Activated CD4-positive, alpha-beta T cell treated with anti-CD3 and anti-CD28 coated beads, Interleukin-2, amount 50 U/mL, for 48 hours (primary cell): ENCODE results near the gene HSD17B4.
A peak's percentile ranks its signal among the peaks of the same experiment; 100 is the strongest.
"Not testable (repeated sequence)": the region's sequence is repeated elsewhere in the genome, so short reads cannot be mapped to it uniquely, and the experiment has no call there.

Source experiments
- DNase-seq, 2 experiments: peaks; one replicate each; pipeline ENCODE4 v3.0.0-alpha.2; 2020

HSD17B4 gene, protein sequence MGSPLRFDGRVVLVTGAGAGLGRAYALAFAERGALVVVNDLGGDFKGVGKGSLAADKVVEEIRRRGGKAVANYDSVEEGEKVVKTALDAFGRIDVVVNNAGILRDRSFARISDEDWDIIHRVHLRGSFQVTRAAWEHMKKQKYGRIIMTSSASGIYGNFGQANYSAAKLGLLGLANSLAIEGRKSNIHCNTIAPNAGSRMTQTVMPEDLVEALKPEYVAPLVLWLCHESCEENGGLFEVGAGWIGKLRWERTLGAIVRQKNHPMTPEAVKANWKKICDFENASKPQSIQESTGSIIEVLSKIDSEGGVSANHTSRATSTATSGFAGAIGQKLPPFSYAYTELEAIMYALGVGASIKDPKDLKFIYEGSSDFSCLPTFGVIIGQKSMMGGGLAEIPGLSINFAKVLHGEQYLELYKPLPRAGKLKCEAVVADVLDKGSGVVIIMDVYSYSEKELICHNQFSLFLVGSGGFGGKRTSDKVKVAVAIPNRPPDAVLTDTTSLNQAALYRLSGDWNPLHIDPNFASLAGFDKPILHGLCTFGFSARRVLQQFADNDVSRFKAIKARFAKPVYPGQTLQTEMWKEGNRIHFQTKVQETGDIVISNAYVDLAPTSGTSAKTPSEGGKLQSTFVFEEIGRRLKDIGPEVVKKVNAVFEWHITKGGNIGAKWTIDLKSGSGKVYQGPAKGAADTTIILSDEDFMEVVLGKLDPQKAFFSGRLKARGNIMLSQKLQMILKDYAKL

GRCh38 chr5:119452373-119453039, at the start of gene HSD17B4:
Gene HSD17B4, plus strand, starts transcription at chr5:119452497. Its CDS starts 79 bp downstream, at chr5:119452576.
- peak; percentile 85 to 88 for DNase-seq

- DNase-seq = no peak
Measured at GRCh38 chr5:119402555-119402954, 49.7 kb upstream of the HSD17B4 start.

- DNase-seq = no peak
Measured at GRCh38 chr5:119404033-119404432, 48.3 kb upstream of the HSD17B4 start.

DNA sequence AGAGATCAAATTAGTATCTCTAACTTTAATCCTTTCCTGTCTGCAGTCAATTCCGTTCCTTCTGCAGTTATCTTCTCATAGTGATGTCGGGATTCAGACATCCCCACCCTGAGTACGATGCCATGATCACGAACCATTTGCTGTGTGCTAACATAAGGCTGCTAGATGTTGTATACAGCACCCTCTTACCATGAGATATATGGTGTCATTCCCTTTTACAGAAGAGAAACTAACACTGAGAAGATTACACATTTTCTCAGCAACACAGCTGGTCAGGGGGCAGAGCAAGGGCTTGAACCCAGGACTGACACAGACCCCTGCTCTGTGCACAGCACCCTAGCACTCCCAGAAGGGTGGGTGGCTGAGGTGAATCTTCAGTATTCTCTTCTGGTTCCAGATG, 46.9 kb upstream of the HSD17B4 start:
- no peak for DNase-seq

DNA sequence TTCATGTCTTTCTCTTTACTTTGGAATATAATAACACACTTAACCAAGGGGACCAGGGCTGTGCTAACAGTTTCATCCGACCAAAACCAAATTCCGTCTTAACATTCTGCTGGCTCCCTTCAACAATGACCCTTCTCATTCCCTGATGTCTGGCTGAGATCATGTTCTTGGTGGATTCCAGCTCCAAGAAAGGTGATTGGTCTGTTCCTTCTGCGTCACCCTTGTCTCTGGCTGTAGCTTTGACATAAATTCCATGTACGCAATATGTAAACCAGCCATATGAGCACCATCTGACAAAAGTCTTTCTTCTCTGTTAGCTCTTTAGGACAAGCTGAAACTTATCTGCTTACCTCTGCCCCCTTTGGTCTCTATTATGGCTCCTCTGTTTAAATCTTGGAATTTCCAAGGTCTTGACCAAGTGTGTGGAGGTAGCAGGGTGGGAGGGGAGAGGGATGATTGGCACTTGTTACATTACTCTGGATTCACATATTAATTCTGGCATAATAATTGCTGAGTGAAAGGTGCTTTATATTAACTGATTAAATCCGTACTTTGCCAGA, 45.7 kb upstream of the HSD17B4 start:
- no peak for DNase-seq

- DNase-seq = peak in 1 of 2 experiments; percentile 26
Measured at GRCh38 chr5:119409235-119409815, 43.0 kb upstream of the HSD17B4 start.

GRCh38 chr5:119410448-119411159, 41.7 kb upstream of the HSD17B4 start:
- DNase-seq = peak in 1 of 2 experiments; percentile 19

- DNase-seq = peak in 1 of 2 experiments; percentile 60
Measured at GRCh38 chr5:119411361-119412278, 40.7 kb upstream of the HSD17B4 start.

GRCh38 chr5:119412279-119413227, 39.7 kb upstream of the HSD17B4 start:
- DNase-seq = no peak

GRCh38 chr5:119414124-119414734, 38.1 kb upstream of the HSD17B4 start:
- DNase-seq = not testable (repeated sequence)

DNA sequence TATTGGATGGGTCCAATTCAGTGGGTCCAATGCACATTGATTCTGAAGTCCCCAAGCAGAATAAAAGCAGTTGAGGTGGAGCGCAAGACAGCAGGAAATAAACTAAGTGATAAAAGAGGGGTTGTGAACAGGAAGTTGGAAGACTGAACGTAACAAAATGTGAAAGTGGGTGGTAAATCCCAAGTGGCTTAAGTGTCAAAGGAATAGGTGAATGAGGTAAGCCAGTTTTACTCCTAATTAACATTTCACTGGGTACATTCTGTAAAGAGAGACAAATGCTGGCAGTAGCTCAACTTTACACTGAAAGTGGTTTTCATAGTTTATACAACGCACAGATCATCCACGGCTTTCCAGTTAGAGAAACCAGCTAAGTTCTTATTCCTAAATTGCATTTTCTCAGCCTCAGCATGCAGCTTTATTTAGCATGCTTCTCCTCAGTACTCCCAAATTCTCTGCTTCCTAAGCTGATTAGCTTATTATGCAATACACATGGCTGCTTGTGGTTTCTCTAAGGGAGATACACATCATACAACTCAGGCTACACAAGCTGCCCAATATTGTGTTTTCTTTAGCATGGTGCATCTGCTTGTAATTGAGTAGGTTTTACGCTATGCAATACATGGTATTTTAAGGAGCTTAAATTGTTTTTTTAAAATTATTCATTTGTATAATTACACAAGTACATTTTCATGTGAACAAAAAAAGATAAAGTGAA, 34.2 kb upstream of the HSD17B4 start:
- DNase-seq = no peak

DNA sequence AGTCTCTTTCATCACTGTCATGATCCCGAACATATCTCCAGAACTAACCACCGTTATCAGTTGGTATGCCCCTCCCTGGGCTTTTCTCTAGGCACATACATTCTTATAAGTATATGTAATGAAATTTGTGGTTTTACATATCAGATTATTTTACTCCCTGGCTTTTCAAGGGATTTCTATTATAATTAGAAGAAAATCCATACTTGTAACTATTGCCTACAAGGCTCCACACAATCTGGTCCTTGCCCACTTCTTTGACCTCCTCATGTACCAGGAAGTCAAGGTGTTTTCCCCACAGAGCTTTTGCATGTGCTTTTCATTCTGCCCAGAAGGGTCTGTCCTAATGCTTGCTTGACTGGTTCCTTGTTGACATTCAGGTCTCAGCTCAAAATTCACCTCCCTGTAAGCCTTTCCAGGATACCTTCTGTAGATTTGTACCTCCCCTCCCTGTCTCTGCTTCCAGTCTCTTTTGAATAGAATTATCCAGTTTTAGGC, 33.6 kb upstream of the HSD17B4 start:
- DNase-seq = no peak

- no peak for DNase-seq
Measured at GRCh38 chr5:119420169-119420568, 32.1 kb upstream of the HSD17B4 start.

- no peak for DNase-seq
Measured at GRCh38 chr5:119426057-119426456, 26.2 kb upstream of the HSD17B4 start.

DNA sequence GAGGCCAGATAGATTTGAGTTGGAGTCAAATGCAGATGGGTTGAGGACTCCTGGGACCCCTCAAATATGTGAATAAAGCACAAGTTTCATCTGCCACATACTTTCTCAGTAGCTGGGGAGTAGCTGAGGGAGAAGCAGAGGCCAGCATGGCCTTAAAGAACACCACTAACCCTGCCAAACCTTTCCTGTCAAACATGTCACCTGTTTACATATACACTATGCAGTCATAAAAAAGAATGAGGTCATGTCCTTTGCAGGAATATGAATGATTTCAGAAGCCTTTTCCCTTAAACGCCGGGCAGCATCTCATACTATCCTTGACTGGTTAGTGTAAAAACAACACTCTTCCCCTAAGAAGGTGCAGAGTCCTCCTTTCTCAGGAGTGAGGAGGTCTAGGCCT, 25.2 kb upstream of the HSD17B4 start:
- DNase-seq = no peak

GRCh38 chr5:119427596-119427995, 24.7 kb upstream of the HSD17B4 start:
- not testable (repeated sequence) for DNase-seq

GRCh38 chr5:119428166-119428565, 24.1 kb upstream of the HSD17B4 start:
- not testable (repeated sequence) for DNase-seq

DNA sequence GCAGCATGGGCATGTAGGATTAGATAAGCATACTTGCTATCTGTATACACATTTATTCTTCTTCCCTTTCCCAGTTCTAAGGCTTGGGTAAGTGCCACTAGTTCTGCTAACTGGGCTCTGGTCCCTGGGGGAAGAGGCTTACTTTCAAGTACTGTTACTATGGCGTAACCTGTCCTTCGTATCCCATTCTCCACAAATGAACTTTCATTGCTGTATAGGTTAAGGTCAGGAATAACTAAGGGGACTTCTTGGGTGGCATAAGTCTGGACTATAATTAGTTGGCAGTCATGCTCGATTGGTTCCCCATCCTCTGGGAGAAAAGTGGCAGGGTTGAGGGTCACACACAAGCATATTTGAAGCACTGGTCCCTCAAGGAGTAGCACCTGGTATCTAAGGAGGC, 23.7 kb upstream of the HSD17B4 start:
- not testable (repeated sequence) for DNase-seq
